Activated naive CD4-positive, alpha-beta T cell treated with anti-CD3 and anti-CD28 coated beads for 36 hours (primary cell): ENCODE results near the gene MRPL1. TPM values are rescaled to one million over a fixed set of nuclear protein-coding genes. Genes with fewer than 3 reads are reported as not detected.

ENCODE experiments used
- CTCF ChIA-PET: fragments of 350-600 bp; sonication (Branson Sonifier 250); formaldehyde crosslinking; loops from one replicate; lab custom pipeline; 2021; ENCODE audit warnings: antibody characterized with exemption; lab: Charles Lee
- DNase-seq: peaks from one replicate; pipeline ENCODE4 v3.0.0-alpha.2; 2020
- H3K27ac Mint-ChIP-seq: one replicate; pipeline ENCODE4 v1.8.0; 2021; ENCODE audit warnings: mild to moderate bottlenecking, mixed read lengths
- H3K27me3 Mint-ChIP-seq: one replicate; pipeline ENCODE4 v1.8.0; 2021; ENCODE audit warnings: low read depth, mixed read lengths
- H3K36me3 Mint-ChIP-seq: one replicate; pipeline ENCODE4 v1.8.0; 2021; ENCODE audit warnings: low read depth, mixed read lengths
- H3K4me1 Mint-ChIP-seq: one replicate; pipeline ENCODE4 v1.8.0; 2021; ENCODE audit warnings: low read depth, mixed read lengths
- H3K4me3 Mint-ChIP-seq: one replicate; pipeline ENCODE4 v1.8.0; 2021; ENCODE audit warnings: mild to moderate bottlenecking, moderate library complexity, mixed read lengths
- H3K9me3 Mint-ChIP-seq: one replicate; pipeline ENCODE4 v1.8.0; 2021; ENCODE audit warnings: mixed read lengths
- intact Hi-C: fragments of 100-400 bp; cut with micrococcal nuclease; formaldehyde crosslinking; loops from one replicate; pipeline ENCODE4 v1.15.1; 2023
- total RNA-seq, 2 experiments: library from RNA; stranded (reverse); gene quantifications; one replicate each; pipeline ENCODE4 v1.2.3, GENCODE V29; 2021

MRPL1 gene
- total RNA-seq, 2 experiments from 2014 or later: 37.5 to 39.8 TPM

DNA sequence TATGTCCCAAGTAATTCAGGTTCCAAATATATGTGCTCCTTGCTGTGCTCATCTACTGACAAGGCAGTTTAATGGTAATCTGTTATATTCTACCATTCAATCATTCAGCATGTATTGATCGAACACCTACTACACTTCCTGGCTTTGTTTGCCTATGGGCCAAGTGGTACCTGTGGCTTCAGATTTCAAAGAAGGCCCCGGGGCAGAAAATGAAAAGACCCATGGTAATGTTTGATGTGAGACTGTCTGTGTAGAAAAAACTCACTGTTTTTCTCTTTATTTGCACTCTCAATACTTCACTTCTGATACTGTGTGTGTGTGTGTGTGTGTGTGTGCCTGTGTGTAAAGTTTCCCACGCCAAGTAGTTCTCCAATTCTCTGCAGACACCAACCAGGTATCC, 133.4 kb downstream of the MRPL1 start:
- intact Hi-C loops: no loop called here
- Mint-ChIP-seq H3K4me1 (no peaks in the 10 kb centered on the region), H3K27me3 (peaks cover 1% of the 10 kb centered on the region), H3K4me3 (no peak overlapping the region), H3K27ac (no peak overlapping the region), H3K36me3 (no peaks in the 10 kb centered on the region), H3K9me3 (no peaks in the 10 kb centered on the region)
- no peak for DNase-seq
- CTCF ChIA-PET: no interaction called here

DNA sequence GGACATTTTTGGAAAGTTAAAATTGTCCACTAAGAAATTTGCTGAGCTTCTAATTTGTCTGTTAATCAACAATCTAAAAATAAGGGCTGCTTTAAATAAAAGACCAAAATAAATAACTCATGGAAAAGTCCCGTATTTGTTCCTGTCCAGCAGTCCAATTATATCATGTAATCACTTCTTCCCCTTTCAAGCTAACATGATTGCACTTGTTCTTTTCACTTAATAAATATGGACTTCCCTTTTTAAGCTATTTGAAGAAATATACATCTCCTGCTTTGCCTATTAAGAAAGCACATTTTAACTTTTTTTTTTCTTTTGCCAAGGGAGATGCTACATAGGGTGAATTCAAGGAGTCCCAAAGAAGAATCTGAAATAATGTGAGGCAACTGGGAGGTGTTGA, 138.9 kb downstream of the MRPL1 start:
- no peak overlapping the region for H3K27ac Mint-ChIP-seq
- CTCF ChIA-PET: interaction anchor here (0.6 to 1.5 kb wide), 2 partner anchors 8 to 149 kb away, joined by 3 to 4 read pairs; no protein-coding TSS in a partner anchor
- no peaks in the 10 kb centered on the region for H3K9me3 Mint-ChIP-seq
- no peaks in the 10 kb centered on the region for H3K36me3 Mint-ChIP-seq
- intact Hi-C loops: no loop called here
- no peak for DNase-seq
- no peaks in the 10 kb centered on the region for H3K4me1 Mint-ChIP-seq
- H3K4me3 Mint-ChIP-seq: no peak overlapping the region
- peaks cover 7% of the 10 kb centered on the region for H3K27me3 Mint-ChIP-seq

DNA sequence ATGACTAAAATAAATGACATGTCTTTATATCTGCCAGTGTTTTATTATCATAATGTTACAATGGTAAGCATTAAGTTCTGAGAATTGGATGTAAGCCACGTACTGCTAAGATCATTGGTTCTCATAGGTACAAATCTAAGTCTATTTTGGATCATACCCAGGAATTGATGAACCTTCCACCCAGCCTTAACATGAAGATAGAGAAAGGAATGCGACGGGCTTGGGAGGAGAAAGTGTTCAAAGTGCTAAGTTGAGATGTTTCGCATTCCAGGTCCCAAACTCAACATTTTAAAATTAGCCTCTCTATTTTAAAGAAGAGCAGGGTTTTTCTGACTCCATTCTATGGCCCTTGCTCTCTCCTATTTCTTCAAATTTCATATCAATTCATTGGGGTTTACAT, 139.6 kb downstream of the MRPL1 start:
- H3K27me3 Mint-ChIP-seq: peaks cover 7% of the 10 kb centered on the region

More for the DNA sequence above, 139.6 kb downstream of the MRPL1 start:
- DNase-seq: no peak
- CTCF ChIA-PET: interaction anchor here (1.5 kb wide), 1 partner anchor 9 kb away, joined by 3 read pairs; no protein-coding TSS in a partner anchor
- Mint-ChIP-seq H3K36me3 (no peaks in the 10 kb centered on the region), H3K4me3 (no peak overlapping the region), H3K9me3 (no peaks in the 10 kb centered on the region), H3K4me1 (no peaks in the 10 kb centered on the region), H3K27ac (no peak overlapping the region)
- intact Hi-C loops: no loop called here

Other genes starting within 250 kb of the MRPL1 start
- gene CNOT6L, start 43.5 kb upstream of the MRPL1 start, total RNA-seq: 100 to 1,000 TPM; 108 TPM
- gene FRAS1, start 194.5 kb downstream of the MRPL1 start, total RNA-seq: not detected